T-helper 2 cell (primary cell): ENCODE results near the gene ARSD.
"Not testable (repeated sequence)": the region's sequence is repeated elsewhere in the genome, so short reads cannot be mapped to it uniquely, and the experiment has no call there.

Source experiments
- DNase-seq, 5 experiments: peaks; one replicate each; pipeline versions ENCODE4 v3.0.0 to v3.0.0-alpha.2; 2012 to 2022
- total RNA-seq, 2 donors: gene quantifications; one replicate each; lab custom pipeline; 2026; lab: John Stamatoyannopoulos, UW

Gene ARSD, protein sequence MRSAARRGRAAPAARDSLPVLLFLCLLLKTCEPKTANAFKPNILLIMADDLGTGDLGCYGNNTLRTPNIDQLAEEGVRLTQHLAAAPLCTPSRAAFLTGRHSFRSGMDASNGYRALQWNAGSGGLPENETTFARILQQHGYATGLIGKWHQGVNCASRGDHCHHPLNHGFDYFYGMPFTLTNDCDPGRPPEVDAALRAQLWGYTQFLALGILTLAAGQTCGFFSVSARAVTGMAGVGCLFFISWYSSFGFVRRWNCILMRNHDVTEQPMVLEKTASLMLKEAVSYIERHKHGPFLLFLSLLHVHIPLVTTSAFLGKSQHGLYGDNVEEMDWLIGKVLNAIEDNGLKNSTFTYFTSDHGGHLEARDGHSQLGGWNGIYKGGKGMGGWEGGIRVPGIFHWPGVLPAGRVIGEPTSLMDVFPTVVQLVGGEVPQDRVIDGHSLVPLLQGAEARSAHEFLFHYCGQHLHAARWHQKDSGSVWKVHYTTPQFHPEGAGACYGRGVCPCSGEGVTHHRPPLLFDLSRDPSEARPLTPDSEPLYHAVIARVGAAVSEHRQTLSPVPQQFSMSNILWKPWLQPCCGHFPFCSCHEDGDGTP
- total RNA-seq, result 2.5 to 3.6 reads per million in 2 donors

GRCh38 chrX:2928583-2929434 is at the start of gene ARSD:
ARSD (minus strand) TSS chrX:2929339; CDS start chrX:2929275, 64 bp downstream.
- peak; percentile 3 to 45 (median 16) for DNase-seq

- DNase-seq, result not testable (repeated sequence)
Observed at GRCh38 chrX:2978639-2979038, 49.5 kb upstream of the ARSD start.

DNA sequence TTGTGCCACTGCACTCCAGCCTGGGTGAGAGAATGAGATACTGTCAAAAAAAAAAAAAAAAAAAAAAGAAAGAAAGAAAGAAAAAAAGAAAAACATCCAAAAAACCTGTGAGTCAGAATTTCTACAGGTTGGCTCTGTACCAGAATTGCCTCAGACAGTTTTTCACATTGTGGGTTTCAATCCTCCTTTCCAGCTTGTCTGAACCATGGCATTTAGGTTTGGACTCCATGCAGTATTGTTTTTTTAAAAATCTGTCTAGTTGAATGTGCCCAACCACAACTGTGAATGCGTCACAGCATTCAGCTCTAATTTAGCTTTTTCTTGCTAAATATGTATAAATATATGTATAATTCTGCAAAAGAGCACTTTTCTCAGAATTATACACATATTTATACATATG is 45.8 kb upstream of the ARSD start:
- no peak for DNase-seq

DNA sequence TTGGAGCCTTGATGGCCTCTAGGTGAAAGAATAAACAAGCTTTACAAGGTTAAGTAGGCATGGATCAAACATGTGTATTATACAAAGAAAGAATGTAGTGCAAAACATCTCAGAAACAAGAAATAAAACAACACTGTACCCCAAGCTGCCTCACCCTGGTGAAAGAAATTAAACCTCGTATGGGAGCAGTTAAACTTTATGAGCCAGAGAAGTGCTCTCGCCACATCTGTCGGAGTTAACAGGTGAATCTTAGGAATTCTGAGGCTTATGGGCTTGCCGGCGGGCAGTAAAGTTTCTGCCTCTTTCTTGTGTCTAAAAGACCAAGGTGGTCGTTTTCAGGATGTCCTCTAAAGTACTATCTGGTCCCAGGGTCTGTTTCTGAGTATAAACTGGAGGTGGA is 43.3 kb upstream of the ARSD start:
- no peak for DNase-seq

DNA sequence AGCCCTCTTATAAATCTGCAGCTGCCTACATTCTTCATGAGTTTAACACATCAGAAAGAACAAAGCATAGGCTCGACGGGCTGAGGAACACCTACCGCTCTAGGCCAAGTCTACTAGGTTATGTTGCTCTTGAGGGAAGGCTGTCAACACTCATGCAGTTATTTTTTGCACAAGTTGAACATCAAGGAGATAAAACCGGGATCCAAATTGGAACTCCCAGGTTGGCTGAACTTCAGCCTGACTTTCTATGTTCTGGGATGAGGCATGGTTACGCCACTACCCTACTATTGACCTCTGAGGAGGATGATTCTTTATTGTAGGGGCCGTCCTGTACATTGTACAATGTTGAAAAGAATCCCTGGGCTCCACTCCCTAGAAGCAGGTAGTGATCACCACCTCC is 39.9 kb upstream of the ARSD start:
- DNase-seq, result no peak

DNA sequence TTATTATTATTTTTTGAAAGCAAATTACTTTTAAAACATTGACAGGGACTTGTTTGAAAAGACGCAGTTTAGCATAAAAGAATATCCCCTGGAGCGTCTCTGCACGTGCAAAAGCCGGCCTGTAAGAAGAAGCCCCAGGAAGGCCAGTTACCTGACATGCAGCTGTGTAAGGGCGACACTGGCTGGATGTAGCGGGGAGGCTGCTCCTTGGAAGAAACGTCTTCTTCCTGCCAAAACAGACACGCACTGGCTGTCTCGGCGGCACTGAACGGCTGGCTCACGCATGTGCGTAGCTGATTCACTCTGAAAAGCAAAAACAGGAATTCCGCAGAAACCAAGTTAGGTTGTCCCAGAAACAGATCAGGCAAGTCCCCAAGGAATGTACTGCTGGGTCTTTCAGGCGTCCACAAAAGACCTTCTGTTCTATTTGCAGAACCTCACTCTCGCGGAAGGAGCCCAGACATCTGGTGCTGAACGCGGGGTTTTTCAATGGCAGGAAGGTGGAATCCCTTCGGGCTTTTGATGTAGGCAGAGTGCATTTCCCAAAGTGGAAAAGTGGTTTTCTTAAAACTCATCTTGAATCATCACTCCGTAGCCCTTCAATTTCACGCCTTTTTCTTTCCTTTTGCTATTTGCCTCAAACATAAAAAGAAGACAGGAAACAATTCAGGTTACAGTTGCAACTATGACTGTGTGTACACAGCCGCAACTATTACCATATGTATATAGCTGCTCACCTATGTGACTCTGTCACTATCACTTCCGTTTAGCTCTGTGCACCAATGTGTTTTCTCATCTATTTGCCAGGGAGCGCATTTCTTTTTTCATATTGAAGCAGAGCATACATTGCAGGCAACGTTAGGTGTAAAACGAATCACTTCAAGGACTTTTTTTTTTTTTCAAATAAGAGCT is 39.1 kb upstream of the ARSD start:
- peak in 1 of 5 experiments; percentile 58 for DNase-seq

- no peak for DNase-seq
Observed at GRCh38 chrX:2967584-2967983, 38.4 kb upstream of the ARSD start.

DNA sequence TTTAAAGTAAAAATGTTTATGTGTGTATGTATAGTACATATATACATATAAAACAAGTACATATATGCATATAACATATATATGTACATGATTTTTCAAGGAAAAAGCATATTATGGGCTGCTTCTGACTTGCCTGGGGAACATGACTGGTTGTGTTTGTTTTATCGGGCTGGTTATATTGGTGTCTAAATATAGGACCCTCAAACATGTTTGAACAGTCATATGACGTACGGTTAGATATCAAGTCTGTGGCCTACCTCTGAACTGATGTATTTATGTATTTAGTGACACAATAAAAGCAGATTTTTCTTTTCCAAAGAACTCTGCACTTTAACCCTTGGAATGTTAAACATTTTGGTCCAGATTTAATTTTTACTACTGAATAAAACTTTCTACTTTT is 37.9 kb upstream of the ARSD start:
- no peak for DNase-seq

- DNase-seq, result peak in 1 of 5 experiments; percentile 8
Observed at GRCh38 chrX:2965965-2966364, 36.8 kb upstream of the ARSD start.

DNA sequence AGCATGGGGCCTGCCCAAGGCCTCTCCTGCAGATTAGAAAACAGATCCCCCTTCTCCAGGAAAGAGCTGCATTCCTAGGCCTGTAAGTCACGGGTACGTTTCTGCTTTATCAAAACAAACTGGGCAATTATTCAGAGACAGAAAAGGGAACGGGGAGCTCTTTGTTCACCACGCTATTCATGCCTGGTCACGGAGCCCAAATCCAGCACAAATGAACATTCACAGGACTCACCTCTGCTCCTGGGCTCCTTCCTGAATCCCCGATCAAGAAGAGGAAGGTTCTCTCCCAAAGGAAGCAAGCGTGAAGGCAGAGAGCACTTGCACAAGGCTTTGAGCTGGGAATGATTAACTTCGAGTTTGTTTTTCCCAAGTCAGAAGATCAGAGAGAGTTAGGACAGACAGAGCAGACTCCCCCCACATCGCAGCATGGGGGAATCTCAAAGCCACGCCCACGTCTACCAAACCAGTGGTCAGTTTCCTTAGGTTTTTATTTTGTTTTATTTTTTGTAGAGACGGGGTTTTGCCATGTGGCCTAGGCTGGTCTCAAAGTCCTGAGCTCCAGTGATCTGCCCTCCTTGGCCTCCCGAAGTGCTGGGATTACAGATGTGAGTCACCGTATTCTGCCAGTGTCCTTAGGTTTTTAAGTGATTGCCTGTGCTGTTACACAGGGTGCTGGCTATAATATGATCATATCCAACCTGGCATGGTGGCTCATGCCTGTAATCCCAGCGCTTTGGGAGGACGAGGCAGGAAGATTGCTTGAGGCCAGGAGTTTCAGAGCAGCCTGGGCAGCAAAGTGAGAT is 35.1 kb upstream of the ARSD start:
- DNase-seq, result not testable (repeated sequence)

DNA sequence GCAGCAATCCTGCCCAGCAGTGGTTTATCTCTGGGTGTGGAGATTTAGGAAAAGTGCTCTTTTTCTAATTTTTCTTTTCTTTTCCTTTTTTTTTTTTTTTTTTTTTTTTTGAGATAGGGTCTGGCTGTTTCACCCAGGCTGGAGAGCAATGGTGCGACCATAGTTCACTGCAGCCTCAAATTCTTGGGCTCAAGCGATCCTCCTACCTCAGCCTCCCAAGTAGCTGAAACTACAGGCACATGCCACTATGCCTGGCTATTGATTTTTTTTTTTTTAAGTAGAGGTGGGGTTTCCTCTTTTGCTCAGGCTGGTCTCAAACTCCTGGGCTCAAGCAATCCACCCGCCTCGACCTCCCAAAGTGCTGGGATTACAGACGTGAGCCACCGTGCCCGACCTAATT is 34.3 kb upstream of the ARSD start:
- not testable (repeated sequence) for DNase-seq

DNA sequence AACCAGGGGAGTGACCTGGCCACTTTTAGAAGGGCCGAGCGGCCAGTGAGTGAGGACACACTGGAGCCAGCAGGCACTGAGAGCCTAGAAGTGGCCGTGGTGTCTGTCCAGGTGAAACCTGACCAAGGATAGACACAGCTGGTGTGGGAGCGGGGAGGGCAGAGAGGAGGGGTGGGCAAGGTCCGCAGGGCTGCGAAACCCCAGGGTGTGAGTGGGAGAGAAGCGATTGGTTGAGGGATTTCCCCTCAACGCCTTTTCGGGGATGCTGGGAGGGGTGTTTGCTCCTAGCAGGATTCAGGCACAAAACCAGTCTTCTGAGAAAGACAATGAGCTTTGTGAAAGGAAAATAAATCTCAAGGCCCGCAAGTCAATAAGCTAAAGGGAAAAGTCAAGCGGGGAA is 33.2 kb upstream of the ARSD start:
- DNase-seq, result no peak

DNA sequence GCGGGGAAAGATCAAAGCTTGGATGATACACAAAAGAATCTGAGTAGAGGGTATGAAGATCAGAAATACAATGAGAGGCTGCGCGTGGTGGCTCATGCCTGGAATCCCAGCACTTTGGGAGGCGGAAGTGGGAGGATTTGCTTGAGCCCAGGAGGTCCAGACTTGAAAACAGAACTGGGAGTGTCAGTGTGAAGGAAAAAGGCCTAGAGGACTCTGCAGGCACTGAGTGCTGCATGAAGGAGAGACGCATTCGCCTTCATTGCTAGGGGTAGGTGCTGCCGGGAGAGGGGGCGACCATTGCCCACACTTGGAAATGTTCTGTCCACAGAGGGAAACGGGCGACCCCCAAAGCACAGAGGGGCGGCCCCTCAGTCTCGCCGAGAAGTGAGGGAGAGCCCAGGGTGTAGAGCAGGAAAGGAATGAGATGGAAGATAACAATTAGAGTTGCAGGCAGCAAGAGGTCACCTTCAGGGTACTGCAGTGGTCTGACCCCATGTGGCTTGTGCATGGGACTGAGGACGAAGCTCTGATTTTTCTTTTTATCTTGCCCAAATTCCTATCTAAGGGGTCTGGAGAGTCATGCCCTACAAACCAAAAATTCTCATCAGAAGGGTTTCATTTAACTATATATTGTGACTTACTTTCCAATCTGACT is 31.8 kb upstream of the ARSD start:
- no peak for DNase-seq

- DNase-seq, result no peak
Observed at GRCh38 chrX:2958199-2958598, 29.1 kb upstream of the ARSD start.

- DNase-seq, result no peak
Observed at GRCh38 chrX:2955838-2956237, 26.7 kb upstream of the ARSD start.

DNA sequence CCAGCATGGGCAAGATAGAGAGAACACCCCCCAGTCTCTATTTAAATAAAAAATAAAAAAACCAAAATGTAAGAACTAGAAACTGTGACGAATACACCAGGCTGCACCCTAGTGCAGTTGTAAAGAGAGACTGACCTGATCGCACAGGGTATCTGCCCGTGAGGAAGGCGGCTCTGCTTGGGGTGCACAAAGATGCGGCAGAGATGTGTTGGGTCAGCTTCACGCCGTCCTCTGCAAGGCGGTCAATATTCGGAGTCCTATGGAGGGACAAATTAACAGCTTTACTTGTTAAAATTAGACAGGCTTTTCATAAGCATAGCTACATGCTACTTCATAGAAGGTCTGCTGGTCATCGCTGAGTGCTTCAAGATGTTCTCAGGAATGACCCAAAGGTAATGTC is 26.1 kb upstream of the ARSD start:
- no peak for DNase-seq

- no peak for DNase-seq
Observed at GRCh38 chrX:2954541-2954940, 25.4 kb upstream of the ARSD start.

DNA sequence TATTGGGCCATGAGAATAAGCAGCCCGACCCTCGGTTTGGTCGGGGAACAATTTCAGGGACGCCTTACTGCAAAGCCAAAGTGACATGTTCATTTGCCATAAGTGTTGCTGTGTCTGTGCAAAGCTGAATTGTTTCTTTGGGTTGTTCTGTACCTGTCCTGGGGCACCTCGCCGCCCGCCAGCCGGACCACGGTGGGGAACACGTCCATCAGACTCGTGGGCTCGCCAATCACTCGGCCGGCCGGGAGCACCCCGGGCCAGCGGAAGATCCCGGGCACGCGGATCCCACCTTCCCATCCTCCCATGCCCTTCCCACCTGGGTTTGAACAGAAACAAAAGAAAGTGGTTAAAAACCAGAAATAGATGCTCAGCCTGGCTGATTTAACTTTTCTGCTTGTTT is 8.8 kb upstream of the ARSD start:
- DNase-seq, result not testable (repeated sequence)

- no peak for DNase-seq
Observed at GRCh38 chrX:2934715-2935710, 5.9 kb upstream of the ARSD start.
